Heart left ventricle (tissue), 13 donors: Measurements from ENCODE around the gene CDC27.

Experiments used
- POLR2A ChIP-seq, 2 donors: fragments of 450-650 bp; IDR thresholded peaks; one replicate each; pipeline ENCODE4 v1.6.1; 2017; ENCODE audit warnings: antibody characterized with exemption in 2 of 2, mild to moderate bottlenecking in 2 of 2, moderate library complexity in 2 of 2
- TF ChIP-seq, protein P1 (sequence below), 12 donors: fragments of 200-600 bp; sonication (generic) in 4 of 12; IDR thresholded peaks; one replicate each; pipeline versions ENCODE4 v1.5.0 to v1.8.0; 2018 to 2022; ENCODE audit warnings: antibody characterized with exemption in 12 of 12, mild to moderate bottlenecking in 5 of 12
- donor health status: ischemic (EF 13 %, LVEDD 7.1; RV severe dilation, severe dysfunction).
- donor health status: DM: no; HTN: yes; CAD: no.
- donor health status: DM: no; HTN: no; CAD: no.
- donor health status: ischemic (EF 25% LVEDD 6.9; RV normal size, moderate dysfunction).
- donor health status: ischemic (EF 25% LVEDD 5.7; RV mildly dilated, moderate dysfunction).
- donor health status: ischemic (EF 35%, LVEDD 5.7; RV mildly dilated, moderate dysfunction).
- donor health status: nonischemic (EF 11% LVEDD 7.7; RV severe dilation, severe dysfunction).
- donor health status: DM: yes; HTN: yes; CAD: no.
- donor health status: PGD.
- donor health status: ischemic (EF 29% LVEDD 5.4; RV normal size, mild dysfunction).
- donor health status: nonischemic (EF 23%, LVEDD 6.1; RV moderate dilation, normal function).

GRCh38 chr17:47197821-47198220 lies 8.7 kb upstream of the CDC27 start:
- no peak for TF ChIP-seq POLR2A (IDR thresholded peaks at IDR 0.05)
- TF ChIP-seq, protein P1, sequence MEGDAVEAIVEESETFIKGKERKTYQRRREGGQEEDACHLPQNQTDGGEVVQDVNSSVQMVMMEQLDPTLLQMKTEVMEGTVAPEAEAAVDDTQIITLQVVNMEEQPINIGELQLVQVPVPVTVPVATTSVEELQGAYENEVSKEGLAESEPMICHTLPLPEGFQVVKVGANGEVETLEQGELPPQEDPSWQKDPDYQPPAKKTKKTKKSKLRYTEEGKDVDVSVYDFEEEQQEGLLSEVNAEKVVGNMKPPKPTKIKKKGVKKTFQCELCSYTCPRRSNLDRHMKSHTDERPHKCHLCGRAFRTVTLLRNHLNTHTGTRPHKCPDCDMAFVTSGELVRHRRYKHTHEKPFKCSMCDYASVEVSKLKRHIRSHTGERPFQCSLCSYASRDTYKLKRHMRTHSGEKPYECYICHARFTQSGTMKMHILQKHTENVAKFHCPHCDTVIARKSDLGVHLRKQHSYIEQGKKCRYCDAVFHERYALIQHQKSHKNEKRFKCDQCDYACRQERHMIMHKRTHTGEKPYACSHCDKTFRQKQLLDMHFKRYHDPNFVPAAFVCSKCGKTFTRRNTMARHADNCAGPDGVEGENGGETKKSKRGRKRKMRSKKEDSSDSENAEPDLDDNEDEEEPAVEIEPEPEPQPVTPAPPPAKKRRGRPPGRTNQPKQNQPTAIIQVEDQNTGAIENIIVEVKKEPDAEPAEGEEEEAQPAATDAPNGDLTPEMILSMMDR (IDR thresholded peaks at IDR 0.05): no peak
